H9 (cell line): ENCODE results near the gene DOK5. TPM values are rescaled to one million over a fixed set of nuclear protein-coding genes. Genes with fewer than 3 reads are reported as not detected.

Experiments used
- DNase-seq: peaks from one replicate; pipeline ENCODE4 v3.0.0-alpha.2; 2017
- H2AFZ ChIP-seq: one replicate; pipeline ENCODE4 v1.6.1; 2013; ENCODE audit warnings: mild to moderate bottlenecking, low read length, control low read depth, moderate library complexity
- H2AK5ac ChIP-seq: 2 replicates; pipeline ENCODE4 v1.6.1; 2013; ENCODE audit warnings: low read length, control low read depth, mixed read lengths; ENCODE audit not compliant: insufficient read length
- H2BK120ac ChIP-seq: one replicate; pipeline ENCODE4 v1.6.1; 2013; ENCODE audit warnings: low read depth, mild to moderate bottlenecking, low read length, control low read depth, inconsistent platforms; ENCODE audit not compliant: poor library complexity, severe bottlenecking
- H2BK12ac ChIP-seq: 2 replicates; pipeline ENCODE4 v1.6.1; 2013; ENCODE audit warnings: low read length, control low read depth, mixed read lengths, low read depth; ENCODE audit not compliant: insufficient read length
- H2BK15ac ChIP-seq: 2 replicates; pipeline ENCODE4 v1.6.1; 2013; ENCODE audit warnings: low read depth, low read length, control low read depth
- H2BK20ac ChIP-seq: one replicate; pipeline ENCODE4 v1.6.1; 2013; ENCODE audit warnings: low read depth, mild to moderate bottlenecking, low read length, control low read depth, inconsistent platforms; ENCODE audit not compliant: poor library complexity, severe bottlenecking
- H2BK5ac ChIP-seq: 2 replicates; pipeline ENCODE4 v1.6.1; 2013; ENCODE audit warnings: low read length, control low read depth, mixed read lengths; ENCODE audit not compliant: insufficient read length
- H3K14ac ChIP-seq: 2 replicates; pipeline ENCODE4 v1.6.1; 2013; ENCODE audit warnings: low read length, control low read depth; ENCODE audit not compliant: insufficient read depth
- H3K18ac ChIP-seq: 2 replicates; pipeline ENCODE4 v1.6.1; 2013; ENCODE audit warnings: low read depth, mild to moderate bottlenecking, mixed read lengths, low read length, control low read depth; ENCODE audit not compliant: insufficient read length
- H3K23ac ChIP-seq: 2 replicates; pipeline ENCODE4 v1.6.1; 2013; ENCODE audit warnings: low read length, control low read depth, mixed read lengths, low read depth; ENCODE audit not compliant: insufficient read length
- H3K23me2 ChIP-seq: 2 replicates; pipeline ENCODE4 v1.6.1; 2013; ENCODE audit warnings: low read depth, mild to moderate bottlenecking, mixed read lengths, low read length, control low read depth; ENCODE audit not compliant: insufficient read length, poor library complexity, severe bottlenecking
- H3K27ac ChIP-seq: 2 replicates; pipeline ENCODE4 v1.5.1; 2013; ENCODE audit warnings: low read length, control low read depth, mixed read lengths, low read depth; ENCODE audit not compliant: insufficient read length
- H3K27me3 ChIP-seq: 2 replicates; pipeline ENCODE4 v1.6.1; 2013; ENCODE audit warnings: low read length, control low read depth, inconsistent platforms; ENCODE audit not compliant: insufficient read depth
- H3K4ac ChIP-seq: 2 replicates; pipeline ENCODE4 v1.6.1; 2013; ENCODE audit warnings: low read depth, mild to moderate bottlenecking, control low read depth, inconsistent platforms, low read length, moderate library complexity
- H3K4me1 ChIP-seq: 2 replicates; pipeline ENCODE4 v1.6.1; 2013; ENCODE audit warnings: low read length, control low read depth, inconsistent platforms; ENCODE audit not compliant: insufficient read depth
- H3K4me2 ChIP-seq: 2 replicates; pipeline ENCODE4 v1.6.1; 2013; ENCODE audit warnings: low read length, control low read depth, mixed read lengths; ENCODE audit not compliant: insufficient read length, insufficient read depth
- H3K56ac ChIP-seq: 2 replicates; pipeline ENCODE4 v1.6.1; 2013; ENCODE audit warnings: low read depth, mild to moderate bottlenecking, mixed read lengths, low read length, control low read depth; ENCODE audit not compliant: insufficient read length
- H3K79me1 ChIP-seq: 2 replicates; pipeline ENCODE4 v1.6.1; 2013; ENCODE audit warnings: low read depth, mild to moderate bottlenecking, moderate library complexity, low read length, control low read depth, inconsistent platforms; ENCODE audit not compliant: insufficient read depth, poor library complexity, severe bottlenecking
- H3K79me2 ChIP-seq: 2 replicates; pipeline ENCODE4 v1.6.1; 2013; ENCODE audit warnings: low read length, control low read depth, inconsistent platforms; ENCODE audit not compliant: insufficient read depth
- H3K9ac ChIP-seq: 2 replicates; pipeline ENCODE4 v1.6.1; 2013; ENCODE audit warnings: low read length, control low read depth, mixed read lengths; ENCODE audit not compliant: insufficient read length; ENCODE audit errors: extremely low read depth
- H3K9me3 ChIP-seq: one replicate; pipeline ENCODE4 v1.6.1; 2013; ENCODE audit warnings: low read depth, low read length, inconsistent platforms; ENCODE audit not compliant: control insufficient read depth
- H3T11ph ChIP-seq: one replicate; pipeline ENCODE4 v1.6.1; 2013; ENCODE audit warnings: mild to moderate bottlenecking, low read length, control low read depth, inconsistent platforms
- H4K20me1 ChIP-seq: one replicate; pipeline ENCODE4 v1.6.1; 2013; ENCODE audit not compliant: control insufficient read depth, insufficient read length, insufficient read depth
- H4K5ac ChIP-seq: 2 replicates; pipeline ENCODE4 v1.6.1; 2013; ENCODE audit warnings: low read depth, mild to moderate bottlenecking, mixed read lengths, low read length, control low read depth; ENCODE audit not compliant: insufficient read length
- H4K8ac ChIP-seq: replicated peaks from 2 replicates; pipeline ENCODE4 v1.6.1; 2013; ENCODE audit warnings: low read length, control low read depth, mixed read lengths, low read depth; ENCODE audit not compliant: insufficient read length
- H4K91ac ChIP-seq: 2 replicates; pipeline ENCODE4 v1.6.1; 2013; ENCODE audit warnings: low read depth, mild to moderate bottlenecking, moderate library complexity, mixed read lengths, low read length, control low read depth; ENCODE audit not compliant: insufficient read length
- H3K27ac Mint-ChIP-seq, 3 experiments: 2 replicates in 2 of 3; 3 replicates in 1 of 3; pipeline ENCODE4 v1.8.0; 2020 to 2021; ENCODE audit warnings: mixed read lengths in 3 of 3, mild to moderate bottlenecking in 1 of 3, moderate library complexity in 1 of 3
- H3K27me3 Mint-ChIP-seq: 2 replicates; pipeline ENCODE4 v1.8.0; 2021; ENCODE audit warnings: low read depth, mild to moderate bottlenecking, moderate library complexity, mixed read lengths
- H3K36me3 Mint-ChIP-seq, 3 experiments: 2 replicates in 2 of 3; 3 replicates in 1 of 3; pipeline ENCODE4 v1.8.0; 2020 to 2021; ENCODE audit warnings: low read depth in 3 of 3, mixed read lengths in 3 of 3; ENCODE audit not compliant: insufficient read depth in 1 of 3
- H3K4me1 Mint-ChIP-seq, 2 experiments: 2 replicates each; pipeline ENCODE4 v1.8.0; 2020; ENCODE audit warnings: mixed read lengths in 2 of 2
- H3K4me3 Mint-ChIP-seq, 2 experiments: 2 replicates in 1 of 2; 3 replicates in 1 of 2; pipeline ENCODE4 v1.8.0; 2020 to 2021; ENCODE audit warnings: mild to moderate bottlenecking in 2 of 2, mixed read lengths in 2 of 2, moderate library complexity in 1 of 2
- H3K9me3 Mint-ChIP-seq, 2 experiments: 2 replicates in 1 of 2; 3 replicates in 1 of 2; pipeline ENCODE4 v1.8.0; 2020; ENCODE audit warnings: mild to moderate bottlenecking in 2 of 2, mixed read lengths in 2 of 2, moderate library complexity in 1 of 2
- CTCF ChIP-seq: fragments of 200-600 bp; sonication (generic); conservative IDR thresholded peaks from 3 replicates; pipeline ENCODE4 v1.8.0; 2021; ENCODE audit warnings: antibody characterized with exemption, mild to moderate bottlenecking
- WGBS: extraction: QIAGEN DNeasy Blood & Tissue Kit; methylation state at CpG from one replicate; pipeline ENCODE4 v1.1.7; 2013; ENCODE audit warnings: missing lambda C conversion rate, low lambda C conversion rate, mixed read lengths; ENCODE audit not compliant: insufficient read length; ENCODE audit errors: extremely low coverage; 5-methylcytosine and 5-hydroxymethylcytosine counted together
- total RNA-seq: library from RNA; stranded (reverse); gene quantifications from 2 replicates; pipeline ENCODE4 v1.2.1, GENCODE V29; 2021

The DOK5 gene
- total RNA-seq, 1 experiment from 2014 or later: 4.5 TPM

GRCh38 chr20:54619181-54619580 is 143.8 kb downstream of the DOK5 start:
- no peak overlapping the region for H3K27ac ChIP-seq
- H3K27me3 Mint-ChIP-seq: no peaks in the 10 kb centered on the region
- no peak overlapping the region for H3K18ac ChIP-seq
- no peak overlapping the region for H3K4ac ChIP-seq
- H3K4me1 Mint-ChIP-seq: peaks cover under 1 to 3% of the 10 kb centered on the region in 2 experiments
- H2BK5ac ChIP-seq: no peak overlapping the region
- peaks cover 0 to 2% (median 0%) of the 10 kb centered on the region in 3 experiments; a peak in 3 of 7 replicates for H3K36me3 Mint-ChIP-seq
- no peak overlapping the region for H2BK120ac ChIP-seq
- no peaks in the 10 kb centered on the region for H3K79me2 ChIP-seq
- no peaks in the 10 kb centered on the region for H4K20me1 ChIP-seq
- TF ChIP-seq CTCF: no peak
- no peak overlapping the region for H4K91ac ChIP-seq
- H3K9ac ChIP-seq: no peak overlapping the region
- H2AFZ ChIP-seq: no peak overlapping the region
- H3K9me3 ChIP-seq: no peaks in the 10 kb centered on the region
- H3K9me3 Mint-ChIP-seq: peaks cover 0 to 2% of the 10 kb centered on the region in 2 experiments; a peak in 2 of 5 replicates
- H2BK15ac ChIP-seq: no peak overlapping the region
- no peak overlapping the region for H4K8ac ChIP-seq
- H3T11ph ChIP-seq: no peak overlapping the region
- no peaks in the 10 kb centered on the region for H3K4me1 ChIP-seq
- H3K27me3 ChIP-seq: no peaks in the 10 kb centered on the region
- H2BK12ac ChIP-seq: no peak overlapping the region
- no peak overlapping the region for H3K56ac ChIP-seq
- no peak overlapping the region for H3K4me2 ChIP-seq
- no peak overlapping the region for H4K5ac ChIP-seq
- no peak overlapping the region for H2AK5ac ChIP-seq
- WGBS: no CpG with 5 or more reads among the region's 7 CpGs
- DNase-seq: no peak
- no peak overlapping the region for H3K4me3 Mint-ChIP-seq
- no peak overlapping the region for H3K14ac ChIP-seq
- no peaks in the 10 kb centered on the region for H3K23me2 ChIP-seq
- H3K23ac ChIP-seq: no peak overlapping the region
- H3K79me1 ChIP-seq: no peaks in the 10 kb centered on the region
- no peak overlapping the region for H2BK20ac ChIP-seq
- H3K27ac Mint-ChIP-seq: no peak overlapping the region
